Panc1 (cell line): Measurements from ENCODE around the gene MBOAT1. TPM values are rescaled to one million over a fixed set of nuclear protein-coding genes. Genes with fewer than 3 reads are reported as not detected.

ENCODE experiments used
- ATAC-seq: fragments of 200-7000 bp; cut with Tn5 transposase; 2 replicates; pipeline ENCODE4 v1.9.1; 2020; ENCODE audit warnings: mild to moderate bottlenecking, moderate library complexity
- BruUV-seq: library from RNA; stranded (reverse); fragments of 400-500 nt; replicated peaks from 2 replicates; lab custom pipeline; 2021; lab: Mats Ljungman, UMichigan
- CTCF ChIA-PET: fragments of 300-600 bp; sonication (Branson Sonifier 250); formaldehyde crosslinking; loops from one replicate; lab custom pipeline; 2022; ENCODE audit warnings: antibody characterized with exemption; lab: Charles Lee
- POLR2A ChIA-PET: fragments of 300-600 bp; sonication (Branson Sonifier 250); formaldehyde crosslinking; loops from one replicate; lab custom pipeline; 2022; ENCODE audit warnings: antibody characterized with exemption; lab: Charles Lee
- DNase-seq: peaks from one replicate; pipeline ENCODE4 v3.0.0-alpha.2; 2010; ENCODE audit warnings: low read depth, low spot score
- H3K27ac ChIP-seq: 2 replicates; pipeline ENCODE4 v1.5.1; 2011; ENCODE audit warnings: mild to moderate bottlenecking, low read length, inconsistent platforms
- H3K27me3 ChIP-seq: fragments of 200-500 bp; sonication (Bioruptor generic); 2 replicates; pipeline ENCODE4 v1.6.0; 2014; ENCODE audit warnings: low read length, inconsistent platforms; ENCODE audit not compliant: control insufficient read depth, insufficient read depth
- H3K36me3 ChIP-seq: fragments of 200-500 bp; sonication (Bioruptor generic); 2 replicates; pipeline ENCODE4 v1.5.1; 2014; ENCODE audit warnings: inconsistent platforms, mild to moderate bottlenecking, low read length, moderate library complexity; ENCODE audit not compliant: control insufficient read depth, insufficient read depth
- H3K4me1 ChIP-seq: 2 replicates; pipeline ENCODE4 v1.5.1; 2011; ENCODE audit warnings: inconsistent platforms, mild to moderate bottlenecking, low read length, moderate library complexity; ENCODE audit not compliant: control insufficient read depth, insufficient read depth
- H3K4me3 ChIP-seq, 2 experiments: 2 replicates each; pipeline ENCODE4 v1.5.1; 2011 to 2012; ENCODE audit warnings: low read depth in 2 of 2, low read length in 2 of 2, mild to moderate bottlenecking in 2 of 2, inconsistent platforms in 1 of 2, moderate library complexity in 1 of 2
- H3K9me3 ChIP-seq: fragments of 200-500 bp; sonication (Bioruptor generic); 2 replicates; pipeline ENCODE4 v1.5.1; 2014; ENCODE audit warnings: low read depth, mild to moderate bottlenecking, inconsistent platforms, low read length, moderate library complexity; ENCODE audit not compliant: control insufficient read depth, insufficient read depth
- POLR2AphosphoS5 ChIP-seq: IDR thresholded peaks from 2 replicates; pipeline ENCODE4 v1.6.1; 2012; ENCODE audit warnings: mild to moderate bottlenecking, low read depth, low read length, moderate library complexity
- SIN3A ChIP-seq: IDR thresholded peaks from 2 replicates; pipeline ENCODE4 v1.6.1; 2012; ENCODE audit warnings: low read depth, mild to moderate bottlenecking, low read length, moderate library complexity, borderline replicate concordance; ENCODE audit not compliant: insufficient read depth
- TCF7L2 ChIP-seq: IDR thresholded peaks from 2 replicates; pipeline ENCODE4 v1.6.1; 2011; ENCODE audit warnings: mild to moderate bottlenecking, low read depth, low read length, inconsistent platforms
- in situ Hi-C: cut with HindIII; loops from 2 replicates; pipeline ENCODE4 v1.10.0; 2016; ENCODE audit warnings: low sequenced_read_pairs, low pct_unique_long_range_greater_than_20kb
- intact Hi-C: fragments of 100-400 bp; cut with micrococcal nuclease; formaldehyde crosslinking; loops from one replicate; pipeline ENCODE4 v1.10.0; 2022; ENCODE audit not compliant: unreplicated experiment
- total RNA-seq: library from RNA; stranded (reverse); gene quantifications from one replicate; pipeline ENCODE4 v1.2.1, GENCODE V29; 2021; ENCODE audit not compliant: unreplicated experiment
- TF ChIP-seq, protein P1 (sequence below), 2 experiments: IDR thresholded peaks; 2 replicates each; pipeline ENCODE4 v1.6.1; 2011 to 2012; ENCODE audit warnings: low read depth in 2 of 2, control low read depth in 1 of 2, low read length in 1 of 2, mild to moderate bottlenecking in 1 of 2, moderate library complexity in 1 of 2; ENCODE audit not compliant: insufficient read depth in 1 of 2
- TF ChIP-seq, protein P2 (sequence below): fragments of 450-650 bp; IDR thresholded peaks from 2 replicates; pipeline ENCODE4 v1.5.1; 2017; ENCODE audit warnings: mild to moderate bottlenecking

Gene MBOAT1
- total RNA-seq, 1 experiment from 2014 or later: 15.1 TPM

DNA sequence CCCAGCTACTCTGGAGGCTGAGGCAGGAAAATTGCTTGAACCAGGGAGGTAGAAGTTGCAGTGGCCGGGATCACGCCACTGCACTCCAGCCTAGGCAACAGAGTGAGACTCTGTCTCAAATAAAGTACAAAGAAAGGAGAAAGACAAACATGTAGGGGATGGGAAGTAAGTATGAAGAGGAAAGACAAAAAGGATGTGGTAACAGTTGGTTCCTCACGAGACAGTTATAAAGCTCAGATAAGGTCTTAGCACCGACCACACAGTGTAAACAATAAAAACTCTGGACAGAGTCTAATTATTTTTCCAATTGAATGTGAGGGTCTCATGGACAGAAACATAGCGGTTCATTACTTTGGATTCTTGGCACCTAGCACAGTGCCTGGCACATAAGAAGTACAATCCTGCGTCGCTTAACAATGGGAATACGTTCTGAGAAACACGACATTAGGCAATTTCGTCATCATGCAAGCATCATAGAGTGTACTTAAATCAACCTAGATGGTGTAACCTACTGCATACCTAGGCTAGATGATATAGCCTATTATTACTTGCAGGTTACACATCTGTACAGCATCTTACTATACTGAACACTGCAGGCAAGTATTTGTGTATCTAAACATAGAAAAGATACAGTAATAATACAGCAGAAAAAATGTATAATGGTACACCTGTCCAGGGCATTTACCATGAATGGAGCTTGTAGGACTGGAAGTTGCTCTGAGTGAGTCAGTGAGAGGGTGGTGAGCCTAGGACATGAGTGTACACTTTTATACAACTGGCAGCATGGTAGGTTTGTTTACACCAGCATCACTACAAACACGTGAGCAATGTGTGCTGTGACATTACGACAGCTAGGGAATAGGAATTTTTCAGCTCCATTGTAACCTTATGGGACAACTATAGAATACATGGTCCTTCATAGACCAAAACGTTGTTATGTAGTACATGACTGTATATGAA is 38.2 kb downstream of the MBOAT1 start:
- CTCF ChIA-PET: no interaction called here
- BruUV-seq: no TSS peak
- no peak for ATAC-seq
- TF ChIP-seq, protein P1, sequence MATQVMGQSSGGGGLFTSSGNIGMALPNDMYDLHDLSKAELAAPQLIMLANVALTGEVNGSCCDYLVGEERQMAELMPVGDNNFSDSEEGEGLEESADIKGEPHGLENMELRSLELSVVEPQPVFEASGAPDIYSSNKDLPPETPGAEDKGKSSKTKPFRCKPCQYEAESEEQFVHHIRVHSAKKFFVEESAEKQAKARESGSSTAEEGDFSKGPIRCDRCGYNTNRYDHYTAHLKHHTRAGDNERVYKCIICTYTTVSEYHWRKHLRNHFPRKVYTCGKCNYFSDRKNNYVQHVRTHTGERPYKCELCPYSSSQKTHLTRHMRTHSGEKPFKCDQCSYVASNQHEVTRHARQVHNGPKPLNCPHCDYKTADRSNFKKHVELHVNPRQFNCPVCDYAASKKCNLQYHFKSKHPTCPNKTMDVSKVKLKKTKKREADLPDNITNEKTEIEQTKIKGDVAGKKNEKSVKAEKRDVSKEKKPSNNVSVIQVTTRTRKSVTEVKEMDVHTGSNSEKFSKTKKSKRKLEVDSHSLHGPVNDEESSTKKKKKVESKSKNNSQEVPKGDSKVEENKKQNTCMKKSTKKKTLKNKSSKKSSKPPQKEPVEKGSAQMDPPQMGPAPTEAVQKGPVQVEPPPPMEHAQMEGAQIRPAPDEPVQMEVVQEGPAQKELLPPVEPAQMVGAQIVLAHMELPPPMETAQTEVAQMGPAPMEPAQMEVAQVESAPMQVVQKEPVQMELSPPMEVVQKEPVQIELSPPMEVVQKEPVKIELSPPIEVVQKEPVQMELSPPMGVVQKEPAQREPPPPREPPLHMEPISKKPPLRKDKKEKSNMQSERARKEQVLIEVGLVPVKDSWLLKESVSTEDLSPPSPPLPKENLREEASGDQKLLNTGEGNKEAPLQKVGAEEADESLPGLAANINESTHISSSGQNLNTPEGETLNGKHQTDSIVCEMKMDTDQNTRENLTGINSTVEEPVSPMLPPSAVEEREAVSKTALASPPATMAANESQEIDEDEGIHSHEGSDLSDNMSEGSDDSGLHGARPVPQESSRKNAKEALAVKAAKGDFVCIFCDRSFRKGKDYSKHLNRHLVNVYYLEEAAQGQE (IDR thresholded peaks at IDR 0.05; ENCODE audit: insufficient read depth in 1 of 2, low read depth in 2 of 2, low read length in 1 of 2): no peak
- TF ChIP-seq TCF7L2 (no peak), SIN3A (no peak), POLR2AphosphoS5 (no peak)
- TF ChIP-seq, protein P2, sequence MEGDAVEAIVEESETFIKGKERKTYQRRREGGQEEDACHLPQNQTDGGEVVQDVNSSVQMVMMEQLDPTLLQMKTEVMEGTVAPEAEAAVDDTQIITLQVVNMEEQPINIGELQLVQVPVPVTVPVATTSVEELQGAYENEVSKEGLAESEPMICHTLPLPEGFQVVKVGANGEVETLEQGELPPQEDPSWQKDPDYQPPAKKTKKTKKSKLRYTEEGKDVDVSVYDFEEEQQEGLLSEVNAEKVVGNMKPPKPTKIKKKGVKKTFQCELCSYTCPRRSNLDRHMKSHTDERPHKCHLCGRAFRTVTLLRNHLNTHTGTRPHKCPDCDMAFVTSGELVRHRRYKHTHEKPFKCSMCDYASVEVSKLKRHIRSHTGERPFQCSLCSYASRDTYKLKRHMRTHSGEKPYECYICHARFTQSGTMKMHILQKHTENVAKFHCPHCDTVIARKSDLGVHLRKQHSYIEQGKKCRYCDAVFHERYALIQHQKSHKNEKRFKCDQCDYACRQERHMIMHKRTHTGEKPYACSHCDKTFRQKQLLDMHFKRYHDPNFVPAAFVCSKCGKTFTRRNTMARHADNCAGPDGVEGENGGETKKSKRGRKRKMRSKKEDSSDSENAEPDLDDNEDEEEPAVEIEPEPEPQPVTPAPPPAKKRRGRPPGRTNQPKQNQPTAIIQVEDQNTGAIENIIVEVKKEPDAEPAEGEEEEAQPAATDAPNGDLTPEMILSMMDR: no peak
- Histone ChIP-seq H3K27ac (no peak overlapping the region), H3K4me3 (no peak overlapping the region), H3K36me3 (no peaks in the 10 kb centered on the region), H3K9me3 (no peaks in the 10 kb centered on the region), H3K27me3 (no peaks in the 10 kb centered on the region), H3K4me1 (no peaks in the 10 kb centered on the region)
- intact Hi-C loops (no loop called here), in situ Hi-C loops (no loop called here)
- POLR2A ChIA-PET: interaction anchor here (0.7 kb wide), 1 partner anchor 32 kb away, joined by 4 read pairs; no protein-coding TSS in a partner anchor
- DNase-seq: no peak

DNA sequence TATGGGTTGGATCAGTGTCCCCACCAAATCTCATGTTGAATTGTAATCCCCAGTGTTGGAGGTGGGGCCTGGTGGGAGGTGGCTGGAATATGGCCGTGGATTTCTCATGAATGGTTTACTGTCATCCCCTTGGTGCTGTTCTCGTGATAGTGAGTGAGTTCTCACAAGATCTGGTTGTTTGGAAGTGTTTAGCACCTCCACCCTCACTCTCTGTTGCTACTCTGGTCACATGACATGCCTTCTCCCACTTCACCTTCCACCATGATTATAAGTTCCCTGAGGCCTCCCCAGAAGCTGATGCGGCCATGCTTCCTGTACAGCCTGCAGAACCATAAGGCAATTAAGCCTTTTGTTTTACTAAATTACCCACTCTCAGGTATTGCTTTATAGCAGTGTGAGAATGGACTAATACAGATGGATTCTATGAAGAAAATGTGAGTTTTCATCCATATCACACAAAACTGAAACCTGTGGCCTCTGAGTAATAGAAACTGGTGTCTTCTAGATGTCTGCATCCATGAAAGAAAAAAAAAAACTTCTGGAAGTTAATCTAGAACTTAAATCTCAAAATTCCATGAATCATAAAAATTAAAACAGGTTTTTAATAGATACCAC is 39.3 kb downstream of the MBOAT1 start:
- Histone ChIP-seq H3K36me3 (no peaks in the 10 kb centered on the region), H3K27ac (no peak overlapping the region), H3K9me3 (no peaks in the 10 kb centered on the region), H3K4me1 (no peaks in the 10 kb centered on the region), H3K4me3 (no peak overlapping the region), H3K27me3 (no peaks in the 10 kb centered on the region)
- CTCF ChIA-PET: no interaction called here
- no TSS peak for BruUV-seq
- TF ChIP-seq, protein P1 (IDR thresholded peaks at IDR 0.05; ENCODE audit: insufficient read depth in 1 of 2, low read depth in 2 of 2, low read length in 1 of 2): no peak
- TF ChIP-seq, protein P2: no peak
- no peak for TF ChIP-seq POLR2AphosphoS5
- no peak for TF ChIP-seq SIN3A
- no peak for TF ChIP-seq TCF7L2
- in situ Hi-C loops (no loop called here), intact Hi-C loops (no loop called here)
- DNase-seq: no peak
- POLR2A ChIA-PET: interaction anchor here (0.7 kb wide), 1 partner anchor 33 kb away, joined by 4 read pairs; no protein-coding TSS in a partner anchor
- ATAC-seq: no peak
